Kidney epithelial cell (primary cell): ENCODE measurements around the gene LMX1B. TPM values are rescaled to one million over a fixed set of nuclear protein-coding genes. Genes with fewer than 3 reads are reported as not detected.

Source experiments
- DNase-seq: peaks from one replicate; pipeline ENCODE4 v3.0.0-alpha.2; 2010; ENCODE audit warnings: low read depth
- H3K27me3 ChIP-seq: 2 replicates; pipeline ENCODE4 v1.6.0; 2011; ENCODE audit warnings: low read length; ENCODE audit not compliant: control insufficient read depth, insufficient read depth
- H3K36me3 ChIP-seq: 2 replicates; pipeline ENCODE4 v1.5.1; 2011; ENCODE audit warnings: low read length; ENCODE audit not compliant: control insufficient read depth, insufficient read depth
- H3K4me3 ChIP-seq: 2 replicates; pipeline ENCODE4 v1.5.1; 2011; ENCODE audit warnings: low read depth, mild to moderate bottlenecking, control low read depth, low read length
- CTCF ChIP-seq: IDR thresholded peaks from 2 replicates; pipeline ENCODE4 v1.5.1; 2011; ENCODE audit warnings: mild to moderate bottlenecking, moderate library complexity, low read length, control low read depth, inconsistent platforms; ENCODE audit not compliant: insufficient read depth, poor library complexity, severe bottlenecking
- total RNA-seq: library from RNA; depleted of rRNA; stranded (reverse); fragments of >200 nt; gene quantifications from 2 replicates; pipeline ENCODE4 v1.2.3, GENCODE V29; 2015

LMX1B gene
- total RNA-seq, 1 donor from 2014 or later = 2.6 TPM

- Histone ChIP-seq H3K4me3 (no peak overlapping the region), H3K36me3 (no peaks in the 10 kb centered on the region), H3K27me3 (peaks cover 49% of the 10 kb centered on the region)
- no peak for TF ChIP-seq CTCF
- DNase-seq = no peak
These were observed 81.5 kb downstream of the LMX1B start for GRCh38 chr9:126695186-126695585.

DNA sequence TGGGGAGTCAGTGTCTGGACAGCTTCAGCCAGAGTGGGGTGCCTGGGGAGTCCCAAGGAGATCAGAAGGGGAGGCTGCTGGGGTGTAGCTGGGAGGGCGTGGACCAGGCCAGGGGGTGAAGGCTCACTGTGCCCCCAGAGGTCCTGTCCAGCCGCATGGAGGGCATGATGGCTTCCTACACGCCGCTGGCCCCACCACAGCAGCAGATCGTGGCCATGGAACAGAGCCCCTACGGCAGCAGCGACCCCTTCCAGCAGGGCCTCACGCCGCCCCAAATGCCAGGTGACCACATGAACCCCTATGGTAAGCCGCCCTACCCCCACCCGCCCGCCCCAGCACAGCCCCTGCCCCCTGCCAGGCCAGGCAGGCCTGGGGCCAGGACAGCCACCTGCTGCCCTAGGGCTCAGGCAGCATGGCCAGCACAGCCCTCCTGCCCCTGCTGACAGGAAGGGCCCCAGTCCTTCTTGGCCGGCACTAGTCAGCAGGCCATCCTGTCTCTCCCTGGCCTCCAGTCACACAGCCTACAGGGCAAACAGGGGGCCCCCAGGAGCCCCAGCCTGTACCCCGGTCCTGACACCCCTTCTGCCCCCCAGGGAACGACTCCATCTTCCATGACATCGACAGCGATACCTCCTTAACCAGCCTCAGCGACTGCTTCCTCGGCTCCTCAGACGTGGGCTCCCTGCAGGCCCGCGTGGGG lies 82.1 kb downstream of the LMX1B start:
- no peaks in the 10 kb centered on the region for H3K36me3 ChIP-seq
- no peak for TF ChIP-seq CTCF
- H3K27me3 ChIP-seq = peaks cover 48% of the 10 kb centered on the region
- no peak overlapping the region for H3K4me3 ChIP-seq
- DNase-seq = no peak

GRCh38 chr9:126696401-126697145 lies 82.8 kb downstream of the LMX1B start:
- no peaks in the 10 kb centered on the region for H3K36me3 ChIP-seq
- DNase-seq = no peak
- TF ChIP-seq CTCF = no peak
- peaks cover 46% of the 10 kb centered on the region for H3K27me3 ChIP-seq
- no peak overlapping the region for H3K4me3 ChIP-seq

DNA sequence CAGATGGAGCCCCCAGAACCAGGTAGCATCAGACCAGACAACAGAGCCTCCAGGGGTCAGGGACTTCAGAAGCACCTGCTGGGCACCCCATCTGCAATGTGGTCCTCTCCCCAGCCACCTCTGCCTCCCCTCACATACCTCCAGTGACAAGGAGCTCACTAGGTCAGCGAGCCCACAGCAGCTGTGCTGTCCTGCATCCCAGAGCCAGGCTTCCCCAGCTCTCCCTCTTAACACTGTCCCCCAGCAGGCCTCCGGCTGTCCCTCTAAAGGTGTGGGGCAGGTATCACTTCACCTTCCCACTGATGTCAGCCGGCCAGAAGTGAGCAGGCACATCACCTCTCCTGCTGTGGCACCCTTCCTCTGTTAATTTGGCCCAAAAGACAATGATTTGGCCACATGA lies 83.6 kb downstream of the LMX1B start:
- H3K36me3 ChIP-seq = no peaks in the 10 kb centered on the region
- H3K4me3 ChIP-seq = no peak overlapping the region
- H3K27me3 ChIP-seq = peaks cover 48% of the 10 kb centered on the region
- TF ChIP-seq CTCF = no peak
- DNase-seq = no peak

- Histone ChIP-seq H3K27me3 (peaks cover 52% of the 10 kb centered on the region), H3K4me3 (no peak overlapping the region), H3K36me3 (no peaks in the 10 kb centered on the region)
- TF ChIP-seq CTCF = no peak
- DNase-seq = no peak
These were observed 84.5 kb downstream of the LMX1B start for GRCh38 chr9:126698251-126698650.

DNA sequence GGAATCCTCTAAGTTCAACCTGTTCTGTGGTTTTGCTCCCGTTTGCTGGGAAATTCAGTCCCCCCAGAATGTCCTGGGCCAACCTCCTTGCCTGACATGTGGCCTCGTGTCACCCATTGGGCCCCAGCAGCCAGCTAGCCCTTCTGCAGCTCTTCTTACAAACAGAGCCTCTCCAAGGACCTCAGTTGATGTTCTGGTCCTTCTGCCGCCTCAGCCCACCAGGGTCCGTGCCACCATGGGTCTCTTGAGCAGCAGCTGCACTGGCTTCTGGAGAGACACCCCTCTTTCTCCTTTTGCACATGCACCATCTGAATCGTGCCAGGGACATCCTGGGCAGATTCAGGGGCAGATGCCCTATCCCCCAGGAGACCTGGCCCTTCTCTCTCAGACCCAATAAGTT lies 85.0 kb downstream of the LMX1B start:
- Histone ChIP-seq H3K27me3 (peaks cover 49% of the 10 kb centered on the region), H3K4me3 (no peak overlapping the region), H3K36me3 (no peaks in the 10 kb centered on the region)
- TF ChIP-seq CTCF = no peak
- no peak for DNase-seq
